Stimulated activated CD8-positive, alpha-beta memory T cell treated with anti-CD3 and anti-CD28 coated beads, Interleukin-12 subunit alpha, Interleukin-12 subunit beta, amount 100 ng/mL, for 4 hours (primary cell): Measurements from ENCODE around the gene DARS2.
A peak's percentile ranks its signal among the peaks of the same experiment; 100 is the strongest.
"Not testable (repeated sequence)": the region's sequence is repeated elsewhere in the genome, so short reads cannot be mapped to it uniquely, and the experiment has no call there.

ENCODE experiments used
- DNase-seq: peaks from one replicate; pipeline ENCODE4 v3.0.0-alpha.2; 2020; ENCODE audit warnings: low read depth

The DARS2 gene

GRCh38 chr1:173824315-173825081 lies at the start of gene DARS2, which contains the start of gene CENPL:
Gene DARS2, plus strand, starts transcription at chr1:173824673. Its CDS starts 557 bp downstream, at chr1:173825230.
Gene CENPL, minus strand, starts transcription at chr1:173824883. Its CDS starts 13,584 bp downstream, at chr1:173811299.
- peak; percentile 81 for DNase-seq

- no peak for DNase-seq
Measured at GRCh38 chr1:173775578-173776226, 48.8 kb upstream of the DARS2 start.

- DNase-seq: no peak
Measured at GRCh38 chr1:173779936-173780335, 44.5 kb upstream of the DARS2 start.

- no peak for DNase-seq
Measured at GRCh38 chr1:173784997-173785396, 39.5 kb upstream of the DARS2 start.

- DNase-seq: no peak
Measured at GRCh38 chr1:173789841-173790240, 34.6 kb upstream of the DARS2 start.

GRCh38 chr1:173798078-173798477 lies 26.4 kb upstream of the DARS2 start:
- DNase-seq: no peak

GRCh38 chr1:173799995-173800394 lies 24.5 kb upstream of the DARS2 start:
- DNase-seq: not testable (repeated sequence)

GRCh38 chr1:173802961-173803360 lies 21.5 kb upstream of the DARS2 start:
- no peak for DNase-seq

GRCh38 chr1:173813654-173814053 lies 10.8 kb upstream of the DARS2 start:
- not testable (repeated sequence) for DNase-seq

- no peak for DNase-seq
Measured at GRCh38 chr1:173818459-173818858, 6.0 kb upstream of the DARS2 start.

- no peak for DNase-seq
Measured at GRCh38 chr1:173821680-173822079, 2.8 kb upstream of the DARS2 start.

- no peak for DNase-seq
Measured at GRCh38 chr1:173823781-173824314, 625 bp upstream of the DARS2 start.

- no peak for DNase-seq
Measured at GRCh38 chr1:173827611-173828010, 3.1 kb downstream of the DARS2 start.

- DNase-seq: no peak
Measured at GRCh38 chr1:173832748-173833147, 8.3 kb downstream of the DARS2 start.

GRCh38 chr1:173852105-173852504 lies 27.6 kb downstream of the DARS2 start:
- DNase-seq: no peak

- no peak for DNase-seq
Measured at GRCh38 chr1:173853074-173853473, 28.6 kb downstream of the DARS2 start.

GRCh38 chr1:173856014-173856413 lies 31.5 kb downstream of the DARS2 start:
- no peak for DNase-seq

GRCh38 chr1:173856903-173857302 lies 32.4 kb downstream of the DARS2 start:
- DNase-seq: no peak

- no peak for DNase-seq
Measured at GRCh38 chr1:173857363-173857917, 33.0 kb downstream of the DARS2 start.

- not testable (repeated sequence) for DNase-seq
Measured at GRCh38 chr1:173859547-173859946, 35.1 kb downstream of the DARS2 start.

GRCh38 chr1:173860065-173860464 lies 35.6 kb downstream of the DARS2 start:
- no peak for DNase-seq

- no peak for DNase-seq
Measured at GRCh38 chr1:173861731-173862145, 37.3 kb downstream of the DARS2 start.
